ENCODE data around the gene TMEM244.
"Not testable (repeated sequence)": the region's sequence is repeated elsewhere in the genome, so short reads cannot be mapped to it uniquely, and the experiment has no call there.

TMEM244 gene

GRCh38 chr6:129807141-129807540 lies 54.0 kb downstream of the TMEM244 start:
- not testable (repeated sequence) for DNase-seq

GRCh38 chr6:129802920-129803319 lies 58.2 kb downstream of the TMEM244 start:
- DNase-seq = not testable (repeated sequence)

- DNase-seq = no peak
Observed at GRCh38 chr6:129801909-129802308, 59.2 kb downstream of the TMEM244 start.

- DNase-seq = no peak
Observed at GRCh38 chr6:129795261-129795660, 65.9 kb downstream of the TMEM244 start.

GRCh38 chr6:129793447-129793846 lies 67.7 kb downstream of the TMEM244 start:
- DNase-seq = no peak

- no peak for DNase-seq
Observed at GRCh38 chr6:129792049-129792448, 69.1 kb downstream of the TMEM244 start.

- DNase-seq = no peak
Observed at GRCh38 chr6:129790785-129791184, 70.3 kb downstream of the TMEM244 start.

GRCh38 chr6:129789974-129790373 lies 71.1 kb downstream of the TMEM244 start:
- no peak for DNase-seq

- no peak for DNase-seq
Observed at GRCh38 chr6:129787816-129788215, 73.3 kb downstream of the TMEM244 start.

GRCh38 chr6:129786548-129786947 lies 74.6 kb downstream of the TMEM244 start:
- no peak for DNase-seq

GRCh38 chr6:129785756-129786135 lies 75.4 kb downstream of the TMEM244 start:
- DNase-seq = no peak

- DNase-seq = no peak
Observed at GRCh38 chr6:129785047-129785755, 75.9 kb downstream of the TMEM244 start.
